H1 (cell line): ENCODE measurements around the gene ROBO4. TPM values are rescaled to one million over a fixed set of nuclear protein-coding genes. Genes with fewer than 3 reads are reported as not detected.

Experiments used
- CTCF ChIA-PET: fragments of 300-600 bp; sonication (Branson Sonifier 250); formaldehyde crosslinking; loops from one replicate; lab custom pipeline; 2021; ENCODE audit not compliant: partially characterized antibody; lab: Charles Lee
- POLR2A ChIA-PET: fragments of 300-600 bp; sonication (Branson Sonifier 250); formaldehyde crosslinking; loops from one replicate; lab custom pipeline; 2021; ENCODE audit warnings: inconsistent platforms; ENCODE audit not compliant: partially characterized antibody; lab: Charles Lee
- DNase-seq, 2 experiments: peaks; one replicate each; pipeline versions ENCODE4 v3.0.0 to v3.0.0-alpha.2; 2010 to 2022; ENCODE audit warnings: low spot score in 2 of 2, low read depth in 1 of 2, mixed read lengths in 1 of 2
- FAIRE-seq: peaks from 2 replicates; lab custom pipeline; 2011; peaks lifted over from hg19 to GRCh38; lab: Jason Lieb, UNC
- H2AFZ ChIP-seq: 2 replicates; pipeline ENCODE4 v1.8.1; 2012; ENCODE audit warnings: low read length, inconsistent platforms
- H2AK5ac ChIP-seq: 2 replicates; pipeline ENCODE4 v1.6.1; 2013; ENCODE audit warnings: low read depth, low read length
- H2BK120ac ChIP-seq: replicated peaks from 2 replicates; pipeline ENCODE3; 2013; ENCODE audit warnings: low read depth, low read length, inconsistent platforms
- H2BK12ac ChIP-seq: 2 replicates; pipeline ENCODE4 v1.6.1; 2013; ENCODE audit warnings: low read depth, low read length
- H2BK15ac ChIP-seq: 2 replicates; pipeline ENCODE4 v1.6.1; 2013; ENCODE audit warnings: low read length
- H2BK20ac ChIP-seq: 2 replicates; pipeline ENCODE4 v1.6.1; 2013; ENCODE audit warnings: low read length
- H2BK5ac ChIP-seq: 2 replicates; pipeline ENCODE4 v1.6.1; 2013; ENCODE audit warnings: low read depth, low read length
- H3K14ac ChIP-seq: 2 replicates; pipeline ENCODE4 v1.6.1; 2013; ENCODE audit warnings: inconsistent platforms; ENCODE audit not compliant: insufficient read length
- H3K18ac ChIP-seq: 2 replicates; pipeline ENCODE4 v1.6.1; 2013; ENCODE audit warnings: low read length; ENCODE audit errors: extremely low read depth
- H3K23ac ChIP-seq: 2 replicates; pipeline ENCODE4 v1.6.1; 2013; ENCODE audit warnings: inconsistent platforms; ENCODE audit not compliant: insufficient read length
- H3K23me2 ChIP-seq: 2 replicates; pipeline ENCODE4 v1.6.1; 2013; ENCODE audit warnings: low read depth, low read length
- H3K27ac ChIP-seq: 2 replicates; pipeline ENCODE4 v1.6.1; 2011; ENCODE audit warnings: low read depth, low read length, inconsistent platforms
- H3K27me3 ChIP-seq, 4 experiments: replicated peaks in 1 of 4; 1 replicate in 1 of 4; 2 replicates in 3 of 4; pipeline versions ENCODE4 v1.6.1 to v1.8.1; 2011 to 2013; ENCODE audit warnings: low read length in 3 of 4, mild to moderate bottlenecking in 3 of 4, inconsistent platforms in 2 of 4, mixed read lengths in 2 of 4, moderate library complexity in 1 of 4; ENCODE audit not compliant: control insufficient read depth in 3 of 4, insufficient read depth in 3 of 4; ENCODE audit errors: extremely low read depth in 1 of 4
- H3K36me3 ChIP-seq, 4 experiments: 2 replicates each; pipeline versions ENCODE4 v1.6.1 to v1.8.1; 2011 to 2013; ENCODE audit warnings: mild to moderate bottlenecking in 4 of 4, low read length in 3 of 4, moderate library complexity in 2 of 4, control low read depth in 1 of 4, inconsistent platforms in 1 of 4; ENCODE audit not compliant: insufficient read depth in 4 of 4, control insufficient read depth in 2 of 4
- H3K4ac ChIP-seq: replicated peaks from 2 replicates; pipeline ENCODE3; 2013; ENCODE audit warnings: low read length, low read depth, mixed read lengths, inconsistent platforms; ENCODE audit not compliant: insufficient read length
- H3K4me1 ChIP-seq, 4 experiments: replicated peaks in 1 of 4; 1 replicate in 1 of 4; 2 replicates in 3 of 4; pipeline versions ENCODE4 v1.6.1 to v1.8.1; 2011 to 2013; ENCODE audit warnings: low read length in 3 of 4, inconsistent platforms in 2 of 4, mixed read lengths in 1 of 4; ENCODE audit not compliant: insufficient read depth in 4 of 4, control insufficient read depth in 3 of 4
- H3K4me2 ChIP-seq, 2 experiments: 2 replicates each; pipeline versions ENCODE4 v1.6.1 to v1.8.1; 2011 to 2013; ENCODE audit warnings: low read depth in 2 of 2, low read length in 2 of 2, control low read depth in 1 of 2, inconsistent platforms in 1 of 2, mild to moderate bottlenecking in 1 of 2; ENCODE audit not compliant: insufficient read depth in 1 of 2
- H3K4me3 ChIP-seq, 4 experiments: fragments of 200-600, 300-600 bp in 1 of 4; sonication (generic), shearing (Covaris generic), sonication (Bioruptor Twin) in 1 of 4; 2 replicates each; pipeline versions ENCODE4 v1.5.1 to v1.8.1; 2011 to 2016; ENCODE audit warnings: low read length in 4 of 4, low read depth in 3 of 4, control low read depth in 2 of 4, inconsistent platforms in 2 of 4, mild to moderate bottlenecking in 2 of 4, mixed read lengths in 1 of 4, moderate library complexity in 1 of 4; ENCODE audit not compliant: insufficient read depth in 2 of 4; ENCODE audit errors: extremely low read depth in 1 of 4
- H3K56ac ChIP-seq: replicated peaks from 2 replicates; pipeline ENCODE3; 2013; ENCODE audit warnings: low read depth, mild to moderate bottlenecking, mixed read lengths, low read length, inconsistent platforms; ENCODE audit not compliant: insufficient read length
- H3K79me1 ChIP-seq: 2 replicates; pipeline ENCODE4 v1.6.1; 2013; ENCODE audit warnings: low read depth, low read length, control low read depth
- H3K79me2 ChIP-seq, 2 experiments: 2 replicates each; pipeline versions ENCODE4 v1.6.1 to v1.8.1; 2012 to 2013; ENCODE audit warnings: low read length in 2 of 2, mild to moderate bottlenecking in 2 of 2, inconsistent platforms in 1 of 2; ENCODE audit not compliant: insufficient read depth in 2 of 2, control insufficient read depth in 1 of 2
- H3K9ac ChIP-seq, 4 experiments: replicated peaks in 1 of 4; 1 replicate in 1 of 4; 2 replicates in 3 of 4; pipeline versions ENCODE4 v1.6.1 to v1.8.1; 2011 to 2013; ENCODE audit warnings: low read depth in 3 of 4, low read length in 3 of 4, control low read depth in 2 of 4, mild to moderate bottlenecking in 2 of 4, moderate library complexity in 2 of 4, inconsistent platforms in 1 of 4; ENCODE audit errors: extremely low read depth in 1 of 4
- H3K9me3 ChIP-seq, 2 experiments: 2 replicates each; pipeline versions ENCODE4 v1.6.1 to v1.8.1; 2012 to 2013; ENCODE audit warnings: mild to moderate bottlenecking in 2 of 2, moderate library complexity in 2 of 2, control low read depth in 1 of 2, inconsistent platforms in 1 of 2, low read depth in 1 of 2, low read length in 1 of 2, mixed read lengths in 1 of 2; ENCODE audit not compliant: insufficient read depth in 2 of 2
- H4K20me1 ChIP-seq, 2 experiments: replicated peaks in 1 of 2; 2 replicates each; pipeline versions ENCODE3 to v1.8.1; 2011 to 2013; ENCODE audit warnings: inconsistent platforms in 2 of 2, low read length in 2 of 2, mild to moderate bottlenecking in 1 of 2; ENCODE audit not compliant: insufficient read depth in 2 of 2, control insufficient read depth in 1 of 2
- H4K5ac ChIP-seq: 2 replicates; pipeline ENCODE4 v1.6.1; 2013; ENCODE audit warnings: low read length, low read depth, mixed read lengths, inconsistent platforms; ENCODE audit not compliant: insufficient read length
- H4K8ac ChIP-seq: 2 replicates; pipeline ENCODE4 v1.8.0; 2013; ENCODE audit warnings: mild to moderate bottlenecking, moderate library complexity, low read length, inconsistent platforms; ENCODE audit not compliant: insufficient read depth; ENCODE audit errors: extremely low read depth
- H4K91ac ChIP-seq: replicated peaks from 2 replicates; pipeline ENCODE3; 2013; ENCODE audit warnings: low read length, mixed read lengths, inconsistent platforms; ENCODE audit not compliant: insufficient read length
- ASH2L ChIP-seq: fragments of 200-600, 300-600 bp; sonication (generic); IDR thresholded peaks from one replicate; pipeline ENCODE4 v1.7.1; 2017; ENCODE audit warnings: low read length
- BRCA1 ChIP-seq: IDR thresholded peaks from 2 replicates; pipeline ENCODE4 v1.6.1; 2012; ENCODE audit warnings: low read depth, low read length, improper control_type of control experiment
- CEBPB ChIP-seq: IDR thresholded peaks from 2 replicates; pipeline ENCODE4 v1.6.1; 2012; ENCODE audit warnings: low read depth, low read length
- HDAC6 ChIP-seq: IDR thresholded peaks from one replicate; pipeline ENCODE4 v1.7.1; 2012; ENCODE audit warnings: low read depth, mild to moderate bottlenecking, inconsistent platforms, low read length, moderate library complexity
- POLR2AphosphoS5 ChIP-seq: IDR thresholded peaks from 2 replicates; pipeline ENCODE4 v1.6.1; 2011; ENCODE audit warnings: low read depth, low read length
- SAP30 ChIP-seq: fragments of 300-600 bp; sonication (generic); IDR thresholded peaks from 2 replicates; pipeline ENCODE4 v1.7.1; 2012; ENCODE audit warnings: low read length, moderate library complexity, mild to moderate bottlenecking, inconsistent platforms; ENCODE audit not compliant: insufficient read depth, insufficient replicate concordance
- SP1 ChIP-seq: IDR thresholded peaks from 2 replicates; pipeline ENCODE4 v1.6.1; 2011; ENCODE audit warnings: low read depth, low read length
- WGBS, 2 experiments: shearing (Covaris generic) in 1 of 2; methylation state at CpG; one replicate each; pipeline versions ENCODE4 v1.1.6 to v1.1.7; 2013 to 2015; ENCODE audit warnings: low lambda C conversion rate in 2 of 2, mixed read lengths in 2 of 2, inconsistent platforms in 1 of 2, low coverage in 1 of 2, missing lambda C conversion rate in 1 of 2; ENCODE audit not compliant: insufficient replicate concordance in 2 of 2, insufficient coverage in 1 of 2, insufficient read length in 1 of 2; ENCODE audit errors: extremely low coverage in 1 of 2, missing lambda C conversion rate in 1 of 2; 5-methylcytosine and 5-hydroxymethylcytosine counted together
- polyA plus RNA-seq, 7 experiments: library from polyadenylated mRNA; depleted of rRNA in 3 of 7; stranded (reverse) in 5 of 7; unstranded in 2 of 7; fragments of >200 nt in 5 of 7; fragments of 200-250 nt in 2 of 7; gene quantifications; 1 replicate in 5 of 7; 2 replicates in 1 of 7; 4 replicates in 1 of 7; pipeline versions ENCODE4 v1.2.1 to v1.2.3, GENCODE V29; 2011 to 2013; ENCODE audit warnings: missing spikeins in 2 of 7, mixed read lengths in 2 of 7
- total RNA-seq: library from RNA; stranded (reverse); fragmentation: NEBNext Ultra II Directional; extraction: Animal tissue kit (Norgen Biotek cat#: 25700); gene quantifications from 2 replicates; pipeline ENCODE4 v1.2.1, GENCODE V29; 2021
- TF ChIP-seq, protein P1 (sequence below): IDR thresholded peaks from 2 replicates; pipeline ENCODE4 v1.6.1; 2011; ENCODE audit warnings: low read depth, mild to moderate bottlenecking, low read length; ENCODE audit not compliant: insufficient read depth
- TF ChIP-seq, protein P2 (sequence below), 3 experiments: IDR thresholded peaks; 1 replicate in 2 of 3; 2 replicates in 1 of 3; pipeline versions ENCODE4 v1.5.1 to v1.6.1; 2011; ENCODE audit warnings: low read length in 3 of 3, mild to moderate bottlenecking in 3 of 3, inconsistent platforms in 2 of 3, low read depth in 1 of 3, moderate library complexity in 1 of 3; ENCODE audit not compliant: insufficient read depth in 1 of 3; ENCODE audit errors: control extremely low read depth in 1 of 3
- TF ChIP-seq, protein P3 (sequence below): IDR thresholded peaks from 2 replicates; pipeline ENCODE4 v1.6.1; 2012; ENCODE audit warnings: inconsistent platforms

ROBO4 gene
- total and polyA plus RNA-seq, 2 of the 8 experiments (the other 6 are each of a cell fraction or from before 2014, with no cell fraction given): 0.03 TPM; not detected in 1

DNA sequence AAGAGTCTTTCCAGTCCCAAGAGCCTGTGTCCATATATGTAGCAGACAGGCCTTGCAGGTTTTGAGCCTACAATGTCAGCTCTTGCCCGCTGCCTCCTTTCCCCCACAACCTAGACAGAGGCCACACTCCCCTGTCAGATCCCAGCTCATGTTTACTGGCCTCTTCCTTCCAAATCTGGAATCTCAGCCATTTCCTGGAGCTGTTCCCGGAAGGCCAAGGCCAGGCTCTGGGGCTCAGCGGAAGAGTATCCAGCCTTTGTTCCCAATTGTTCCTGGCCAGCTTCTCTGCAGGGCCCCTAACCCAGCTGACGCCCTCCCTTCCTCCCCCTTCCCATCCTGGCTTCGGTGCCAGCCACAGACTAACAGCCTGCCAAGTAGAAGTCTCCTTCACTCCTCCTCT is 1.0 kb upstream of the ROBO4 start:
- FAIRE-seq: no peak
- 68% methylated on average over 5 of the region's 5 CpGs; no CpG with 5 or more reads in 1 of the 2 experiments for WGBS, 2 experiments
- ChIA-PET CTCF (interaction anchor here (0.8 to 4.1 kb wide), 13 partner anchors 10 to 455 kb away, joined by 3 to 13 read pairs (median 6); no protein-coding TSS in a partner anchor), POLR2A (interaction anchor here (1.2 to 1.7 kb wide), 2 partner anchors 10 to 55 kb away, joined by 3 to 5 read pairs; partner anchors contain the start of gene CCDC15)
- H3K79me2 ChIP-seq: no peaks in the 10 kb centered on the region
- peak overlapping the region; percentile 55; the same call in 1 of the 2 replicates for H2BK12ac ChIP-seq
- peaks cover 0 to 6% (median 0%) of the 10 kb centered on the region in 4 experiments; a peak in 3 of 7 replicates for H3K27me3 ChIP-seq
- H4K20me1 ChIP-seq: no peaks in the 10 kb centered on the region
- H3K27ac ChIP-seq: no peak overlapping the region
- H3K4ac ChIP-seq: no peak overlapping the region
- no peak overlapping the region; the same call in 1 of the 2 replicates for H2BK5ac ChIP-seq
- H3K14ac ChIP-seq: no peak overlapping the region
- H3K36me3 ChIP-seq: no peaks in the 10 kb centered on the region
- no peaks in the 10 kb centered on the region for H3K23me2 ChIP-seq
- no peak overlapping the region for H3K9ac ChIP-seq
- H3K79me1 ChIP-seq: no peaks in the 10 kb centered on the region
- H3K4me1 ChIP-seq: peaks cover 0 to 2% (median 1%) of the 10 kb centered on the region in 4 experiments; a peak in 3 of 7 replicates
- no peak overlapping the region for H4K91ac ChIP-seq
- 0 out of 2 replicates have a peak overlapping the region, but pooled peaks have one; percentile 26 for H2AFZ ChIP-seq
- H3K4me2 ChIP-seq: no peak overlapping the region
- no peak overlapping the region for H2BK15ac ChIP-seq
- peak overlapping the region; percentile 50; the same call in 1 of the 2 replicates for H2BK20ac ChIP-seq
- H3K4me3 ChIP-seq: no peak overlapping the region
- no peak overlapping the region for H2AK5ac ChIP-seq
- H3K18ac ChIP-seq: no peak overlapping the region; the same call in 1 of the 2 replicates
- H2BK120ac ChIP-seq: no peak overlapping the region
- peak in 1 of 2 experiments; percentile 47 for DNase-seq
- H4K5ac ChIP-seq: no peak overlapping the region
- no peak overlapping the region for H4K8ac ChIP-seq
- no peak overlapping the region for H3K23ac ChIP-seq
- H3K9me3 ChIP-seq: no peaks in the 10 kb centered on the region
- H3K56ac ChIP-seq: no peak overlapping the region
- TF ChIP-seq, protein P1, sequence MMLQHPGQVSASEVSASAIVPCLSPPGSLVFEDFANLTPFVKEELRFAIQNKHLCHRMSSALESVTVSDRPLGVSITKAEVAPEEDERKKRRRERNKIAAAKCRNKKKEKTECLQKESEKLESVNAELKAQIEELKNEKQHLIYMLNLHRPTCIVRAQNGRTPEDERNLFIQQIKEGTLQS: no peak
- TF ChIP-seq, protein P2, sequence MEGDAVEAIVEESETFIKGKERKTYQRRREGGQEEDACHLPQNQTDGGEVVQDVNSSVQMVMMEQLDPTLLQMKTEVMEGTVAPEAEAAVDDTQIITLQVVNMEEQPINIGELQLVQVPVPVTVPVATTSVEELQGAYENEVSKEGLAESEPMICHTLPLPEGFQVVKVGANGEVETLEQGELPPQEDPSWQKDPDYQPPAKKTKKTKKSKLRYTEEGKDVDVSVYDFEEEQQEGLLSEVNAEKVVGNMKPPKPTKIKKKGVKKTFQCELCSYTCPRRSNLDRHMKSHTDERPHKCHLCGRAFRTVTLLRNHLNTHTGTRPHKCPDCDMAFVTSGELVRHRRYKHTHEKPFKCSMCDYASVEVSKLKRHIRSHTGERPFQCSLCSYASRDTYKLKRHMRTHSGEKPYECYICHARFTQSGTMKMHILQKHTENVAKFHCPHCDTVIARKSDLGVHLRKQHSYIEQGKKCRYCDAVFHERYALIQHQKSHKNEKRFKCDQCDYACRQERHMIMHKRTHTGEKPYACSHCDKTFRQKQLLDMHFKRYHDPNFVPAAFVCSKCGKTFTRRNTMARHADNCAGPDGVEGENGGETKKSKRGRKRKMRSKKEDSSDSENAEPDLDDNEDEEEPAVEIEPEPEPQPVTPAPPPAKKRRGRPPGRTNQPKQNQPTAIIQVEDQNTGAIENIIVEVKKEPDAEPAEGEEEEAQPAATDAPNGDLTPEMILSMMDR (IDR thresholded peaks at IDR 0.05; ENCODE audit: control extremely low read depth in 1 of 3, insufficient read depth in 1 of 3, low read depth in 1 of 3, low read length in 3 of 3): no peak
- TF ChIP-seq CEBPB (no peak), SP1 (no peak), POLR2AphosphoS5 (no peak), BRCA1 (no peak), ASH2L (no peak), HDAC6 (no peak), SAP30 (no peak)
- TF ChIP-seq, protein P3, sequence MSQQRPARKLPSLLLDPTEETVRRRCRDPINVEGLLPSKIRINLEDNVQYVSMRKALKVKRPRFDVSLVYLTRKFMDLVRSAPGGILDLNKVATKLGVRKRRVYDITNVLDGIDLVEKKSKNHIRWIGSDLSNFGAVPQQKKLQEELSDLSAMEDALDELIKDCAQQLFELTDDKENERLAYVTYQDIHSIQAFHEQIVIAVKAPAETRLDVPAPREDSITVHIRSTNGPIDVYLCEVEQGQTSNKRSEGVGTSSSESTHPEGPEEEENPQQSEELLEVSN: no peak
